SU-DHL-6 (cell line): Measurements from ENCODE around the gene COL24A1.

Experiments
- EZH2phosphoT487 ChIP-seq: fragments of 200-600 bp; sonication (generic), shearing (Covaris generic); conservative IDR thresholded peaks from 2 replicates; pipeline ENCODE4 v1.6.1; 2018; ENCODE audit warnings: mild to moderate bottlenecking, antibody characterized with exemption, low read length, moderate library complexity, mixed read lengths
- TF ChIP-seq, protein P1 (sequence below): fragments of 200-600 bp; sonication (generic); IDR thresholded peaks from one replicate; pipeline ENCODE4 v1.5.1; 2017; ENCODE audit warnings: antibody characterized with exemption, mild to moderate bottlenecking, low read length, moderate library complexity; ENCODE audit not compliant: insufficient read depth, poor library complexity, severe bottlenecking

DNA sequence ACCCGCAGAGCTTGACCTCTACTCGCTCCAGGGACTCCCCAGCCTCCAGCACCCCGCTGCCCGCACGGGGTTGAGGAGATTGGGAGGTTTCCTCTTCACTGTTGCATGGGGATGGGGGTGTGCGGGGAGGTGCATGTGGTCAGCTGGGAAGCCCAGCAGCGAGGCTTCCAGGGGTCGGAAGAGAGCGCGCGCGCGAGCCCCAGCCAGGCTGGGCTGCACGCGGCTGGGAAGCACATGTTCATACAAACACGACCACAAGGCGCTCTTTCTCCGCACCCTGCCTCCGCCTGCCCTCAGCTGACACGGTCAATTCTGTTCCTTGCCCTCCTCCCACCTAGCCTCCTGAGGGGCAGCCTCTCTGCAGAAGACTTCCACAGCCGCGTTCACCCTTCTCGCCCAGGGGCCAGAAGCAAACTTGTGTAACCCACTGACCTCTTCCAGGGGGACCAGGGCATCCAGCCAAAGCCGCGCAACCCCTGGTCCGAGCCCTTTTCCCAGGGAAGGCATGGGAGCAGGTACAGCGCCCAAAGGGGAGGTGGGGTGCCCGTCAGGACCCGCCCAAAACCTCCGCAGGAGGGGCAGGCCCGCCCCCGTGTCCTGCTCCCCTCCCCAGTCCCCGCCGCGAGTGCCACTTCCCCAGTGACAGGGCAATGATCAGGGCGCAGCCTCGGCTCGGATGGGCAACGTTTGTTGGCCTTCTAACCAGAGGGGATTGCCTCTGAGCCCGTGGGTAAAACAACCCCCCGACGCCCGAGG is 1.3 kb downstream of the COL24A1 start:
- TF ChIP-seq, protein P1, sequence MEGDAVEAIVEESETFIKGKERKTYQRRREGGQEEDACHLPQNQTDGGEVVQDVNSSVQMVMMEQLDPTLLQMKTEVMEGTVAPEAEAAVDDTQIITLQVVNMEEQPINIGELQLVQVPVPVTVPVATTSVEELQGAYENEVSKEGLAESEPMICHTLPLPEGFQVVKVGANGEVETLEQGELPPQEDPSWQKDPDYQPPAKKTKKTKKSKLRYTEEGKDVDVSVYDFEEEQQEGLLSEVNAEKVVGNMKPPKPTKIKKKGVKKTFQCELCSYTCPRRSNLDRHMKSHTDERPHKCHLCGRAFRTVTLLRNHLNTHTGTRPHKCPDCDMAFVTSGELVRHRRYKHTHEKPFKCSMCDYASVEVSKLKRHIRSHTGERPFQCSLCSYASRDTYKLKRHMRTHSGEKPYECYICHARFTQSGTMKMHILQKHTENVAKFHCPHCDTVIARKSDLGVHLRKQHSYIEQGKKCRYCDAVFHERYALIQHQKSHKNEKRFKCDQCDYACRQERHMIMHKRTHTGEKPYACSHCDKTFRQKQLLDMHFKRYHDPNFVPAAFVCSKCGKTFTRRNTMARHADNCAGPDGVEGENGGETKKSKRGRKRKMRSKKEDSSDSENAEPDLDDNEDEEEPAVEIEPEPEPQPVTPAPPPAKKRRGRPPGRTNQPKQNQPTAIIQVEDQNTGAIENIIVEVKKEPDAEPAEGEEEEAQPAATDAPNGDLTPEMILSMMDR = no peak
- no peak for TF ChIP-seq EZH2phosphoT487
